ENCODE data around the gene TLL1. TPM values are rescaled to one million over a fixed set of nuclear protein-coding genes. Genes with fewer than 3 reads are reported as not detected.

Gene TLL1
- total RNA-seq, 1 experiment from 2014 or later = 1.4 TPM

DNA sequence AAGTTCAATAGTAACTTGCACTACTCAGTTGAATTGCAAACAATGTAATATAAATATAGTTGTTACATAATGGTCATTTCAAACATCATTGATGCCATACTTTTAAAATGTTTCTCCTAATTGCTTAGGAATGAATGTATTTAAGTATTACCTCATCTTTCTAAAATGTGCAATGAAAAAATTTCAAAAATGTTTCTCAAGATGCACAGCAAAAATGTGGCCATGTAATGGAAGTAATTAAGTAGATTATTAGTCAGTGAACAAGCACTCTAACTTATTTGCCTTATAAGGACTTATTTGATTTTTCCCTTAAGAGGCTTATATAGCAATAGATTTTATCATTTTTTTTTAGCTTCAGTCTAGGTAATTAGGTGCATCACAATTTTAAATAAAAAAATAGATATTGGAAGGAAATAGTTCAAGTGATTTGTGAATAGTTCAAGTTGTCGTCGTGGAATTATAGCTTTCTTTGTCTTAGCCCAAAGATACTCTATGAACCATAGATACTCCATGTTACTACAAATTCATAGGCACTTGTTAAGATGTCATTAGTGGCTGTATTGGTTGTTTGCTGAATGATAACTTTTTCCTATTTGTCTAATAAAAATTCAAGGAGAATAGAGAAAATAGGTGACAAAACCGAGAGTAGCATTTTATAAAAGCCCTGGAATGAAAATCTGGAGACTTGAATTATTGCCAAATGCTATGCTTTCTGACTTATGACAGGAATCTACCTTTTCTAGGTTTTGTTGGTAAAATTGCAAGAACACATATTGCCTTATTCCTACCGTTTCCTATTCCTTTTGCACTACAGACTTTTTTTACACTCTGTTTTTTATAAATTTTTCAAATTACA is 118.5 kb downstream of the TLL1 start:
- ChIA-PET POLR2A (no interaction called here), CTCF (interaction anchor here (0.8 kb wide), 1 partner anchor 111 kb away, joined by 4 read pairs; no protein-coding TSS in a partner anchor)
- H3K27me3 Mint-ChIP-seq (ENCODE audit: insufficient read depth, unreplicated experiment) = no peaks in the 10 kb centered on the region
- no peaks in the 10 kb centered on the region for H3K9me3 Mint-ChIP-seq (ENCODE audit: unreplicated experiment)
- intact Hi-C loops (cut with micrococcal nuclease) = no loop called here
- no peak for DNase-seq (ENCODE audit: unreplicated experiment)
- TF ChIP-seq, protein P1, sequence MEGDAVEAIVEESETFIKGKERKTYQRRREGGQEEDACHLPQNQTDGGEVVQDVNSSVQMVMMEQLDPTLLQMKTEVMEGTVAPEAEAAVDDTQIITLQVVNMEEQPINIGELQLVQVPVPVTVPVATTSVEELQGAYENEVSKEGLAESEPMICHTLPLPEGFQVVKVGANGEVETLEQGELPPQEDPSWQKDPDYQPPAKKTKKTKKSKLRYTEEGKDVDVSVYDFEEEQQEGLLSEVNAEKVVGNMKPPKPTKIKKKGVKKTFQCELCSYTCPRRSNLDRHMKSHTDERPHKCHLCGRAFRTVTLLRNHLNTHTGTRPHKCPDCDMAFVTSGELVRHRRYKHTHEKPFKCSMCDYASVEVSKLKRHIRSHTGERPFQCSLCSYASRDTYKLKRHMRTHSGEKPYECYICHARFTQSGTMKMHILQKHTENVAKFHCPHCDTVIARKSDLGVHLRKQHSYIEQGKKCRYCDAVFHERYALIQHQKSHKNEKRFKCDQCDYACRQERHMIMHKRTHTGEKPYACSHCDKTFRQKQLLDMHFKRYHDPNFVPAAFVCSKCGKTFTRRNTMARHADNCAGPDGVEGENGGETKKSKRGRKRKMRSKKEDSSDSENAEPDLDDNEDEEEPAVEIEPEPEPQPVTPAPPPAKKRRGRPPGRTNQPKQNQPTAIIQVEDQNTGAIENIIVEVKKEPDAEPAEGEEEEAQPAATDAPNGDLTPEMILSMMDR (IDR thresholded peaks at IDR 0.05; ENCODE audit: unreplicated experiment) = no peak
- BruUV-seq (replicated peaks) = no TSS peak
- peaks cover 4% of the 10 kb centered on the region for H3K4me1 Mint-ChIP-seq (ENCODE audit: insufficient read depth, unreplicated experiment)
- H3K4me3 Mint-ChIP-seq (ENCODE audit: unreplicated experiment) = no peak overlapping the region
- H3K27ac Mint-ChIP-seq (ENCODE audit: low read depth, unreplicated experiment) = no peak overlapping the region
- H3K36me3 Mint-ChIP-seq (ENCODE audit: insufficient read depth, unreplicated experiment) = no peaks in the 10 kb centered on the region

DNA sequence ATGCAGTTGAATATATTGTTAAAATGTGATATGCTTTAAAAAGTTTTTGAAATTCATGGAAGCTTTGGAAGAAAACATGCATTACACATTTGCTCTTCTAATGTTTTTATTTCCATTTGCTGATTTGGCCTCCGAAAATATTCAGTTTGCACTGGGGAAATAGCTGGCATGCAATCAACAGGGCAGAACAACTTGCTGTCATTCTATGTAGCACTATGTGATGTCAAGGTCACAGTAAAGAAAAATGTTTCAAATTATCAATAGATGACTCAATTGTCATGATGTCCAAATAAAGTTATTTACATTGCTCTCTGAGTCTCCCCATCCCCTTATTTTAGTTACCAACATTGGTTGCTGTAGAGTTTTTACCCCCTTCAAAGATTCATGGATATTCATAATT is 119.2 kb downstream of the TLL1 start:
- H3K4me3 Mint-ChIP-seq (ENCODE audit: unreplicated experiment) = no peak overlapping the region
- CTCF ChIA-PET = interaction anchor here (0.8 kb wide), 1 partner anchor 112 kb away, joined by 4 read pairs; no protein-coding TSS in a partner anchor
- H3K36me3 Mint-ChIP-seq (ENCODE audit: insufficient read depth, unreplicated experiment) = no peaks in the 10 kb centered on the region
- H3K27me3 Mint-ChIP-seq (ENCODE audit: insufficient read depth, unreplicated experiment) = no peaks in the 10 kb centered on the region
- TF ChIP-seq, protein P1 (IDR thresholded peaks at IDR 0.05; ENCODE audit: unreplicated experiment) = no peak
- BruUV-seq (replicated peaks) = no TSS peak
- POLR2A ChIA-PET = no interaction called here
- intact Hi-C loops (cut with micrococcal nuclease) = no loop called here
- no peak for DNase-seq (ENCODE audit: unreplicated experiment)
- no peak overlapping the region for H3K27ac Mint-ChIP-seq (ENCODE audit: low read depth, unreplicated experiment)
- H3K9me3 Mint-ChIP-seq (ENCODE audit: unreplicated experiment) = no peaks in the 10 kb centered on the region
- H3K4me1 Mint-ChIP-seq (ENCODE audit: insufficient read depth, unreplicated experiment) = peaks cover 4% of the 10 kb centered on the region

GRCh38 chr4:165994701-165995100 is 121.7 kb downstream of the TLL1 start:
- DNase-seq (ENCODE audit: unreplicated experiment) = no peak
- ChIA-PET POLR2A (interaction anchor here (0.5 kb wide), 1 partner anchor 33 kb away, joined by 3 read pairs; no protein-coding TSS in a partner anchor), CTCF (interaction anchor here (0.7 kb wide), 1 partner anchor 16 kb away, joined by 3 read pairs; no protein-coding TSS in a partner anchor)
- no TSS peak for BruUV-seq (replicated peaks)
- Mint-ChIP-seq H3K36me3 (ENCODE audit: insufficient read depth, unreplicated experiment) (no peaks in the 10 kb centered on the region), H3K27ac (ENCODE audit: low read depth, unreplicated experiment) (no peak overlapping the region), H3K4me1 (ENCODE audit: insufficient read depth, unreplicated experiment) (peaks cover 4% of the 10 kb centered on the region), H3K9me3 (ENCODE audit: unreplicated experiment) (no peaks in the 10 kb centered on the region), H3K27me3 (ENCODE audit: insufficient read depth, unreplicated experiment) (no peaks in the 10 kb centered on the region), H3K4me3 (ENCODE audit: unreplicated experiment) (no peak overlapping the region)
- TF ChIP-seq, protein P1 (IDR thresholded peaks at IDR 0.05; ENCODE audit: unreplicated experiment) = no peak
- intact Hi-C loops (cut with micrococcal nuclease) = no loop called here

DNA sequence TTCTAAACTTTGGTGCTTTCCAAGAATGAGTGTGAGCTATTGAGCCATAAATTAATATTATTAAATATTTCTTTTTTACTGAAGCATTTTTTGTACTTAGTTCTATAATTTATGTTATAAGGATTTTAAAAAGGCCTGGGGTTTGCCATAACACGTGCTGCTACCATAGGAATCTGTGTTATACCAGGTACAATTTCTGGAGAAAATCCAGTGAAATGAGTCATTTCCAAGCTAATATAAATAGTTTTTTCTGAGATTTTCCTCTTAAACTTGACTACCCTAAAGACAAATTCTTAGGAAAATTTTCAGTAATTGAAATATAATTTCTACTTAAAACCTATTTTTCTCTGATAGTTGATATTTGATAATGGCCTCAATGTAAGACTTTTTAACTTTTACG is 130.8 kb downstream of the TLL1 start:
- POLR2A ChIA-PET = interaction anchor here (1.2 to 2.3 kb wide), 3 partner anchors 16 to 132 kb away, joined by 3 to 11 read pairs (median 8); no protein-coding TSS in a partner anchor
- Mint-ChIP-seq H3K36me3 (ENCODE audit: insufficient read depth, unreplicated experiment) (peaks cover 4% of the 10 kb centered on the region), H3K9me3 (ENCODE audit: unreplicated experiment) (peaks cover 9% of the 10 kb centered on the region), H3K27ac (ENCODE audit: low read depth, unreplicated experiment) (no peak overlapping the region), H3K4me3 (ENCODE audit: unreplicated experiment) (no peak overlapping the region), H3K27me3 (ENCODE audit: insufficient read depth, unreplicated experiment) (no peaks in the 10 kb centered on the region), H3K4me1 (ENCODE audit: insufficient read depth, unreplicated experiment) (no peaks in the 10 kb centered on the region)
- BruUV-seq (replicated peaks) = no TSS peak
- CTCF ChIA-PET = interaction anchor here (0.6 kb wide), 1 partner anchor 467 kb away, joined by 3 read pairs; no protein-coding TSS in a partner anchor
- TF ChIP-seq, protein P1 (IDR thresholded peaks at IDR 0.05; ENCODE audit: unreplicated experiment) = no peak
- DNase-seq (ENCODE audit: unreplicated experiment) = peak; percentile 35
- intact Hi-C loops (cut with micrococcal nuclease) = no loop called here
